ENCODE results near the gene NDST4.

NDST4 gene

GRCh38 chr4:114900934-114901333, 212.5 kb downstream of the NDST4 start:
- no peak for ATAC-seq
- TF ChIP-seq ZFP3 (CRISPR knock-in tag; IDR thresholded peaks at IDR 0.05) (no peak), PATZ1 (CRISPR knock-in tag; IDR thresholded peaks at IDR 0.05; ENCODE audit: borderline replicate concordance) (no peak), OSR1 (CRISPR knock-in tag; IDR thresholded peaks at IDR 0.05) (no peak), ZFP30 (CRISPR knock-in tag; IDR thresholded peaks at IDR 0.05) (no peak), ISL1 (CRISPR knock-in tag; IDR thresholded peaks at IDR 0.05) (no peak), ZNF565 (CRISPR knock-in tag; conservative IDR thresholded peaks at IDR 0.05; ENCODE audit: low read depth) (no peak), ZNF8 (CRISPR knock-in tag; IDR thresholded peaks at IDR 0.05) (no peak), ARNTL (CRISPR knock-in tag; IDR thresholded peaks at IDR 0.05; ENCODE audit: borderline replicate concordance, low read depth) (no peak), CSRNP3 (CRISPR knock-in tag; IDR thresholded peaks at IDR 0.05) (no peak), POU6F1 (CRISPR knock-in tag; IDR thresholded peaks at IDR 0.05; ENCODE audit: borderline replicate concordance, low read depth) (no peak), ZNF70 (CRISPR knock-in tag; IDR thresholded peaks at IDR 0.05) (no peak), TOX (CRISPR knock-in tag; IDR thresholded peaks at IDR 0.05; ENCODE audit: borderline replicate concordance) (no peak), TSHZ2 (CRISPR knock-in tag; IDR thresholded peaks at IDR 0.05) (no peak)

GRCh38 chr4:114890773-114891172, 222.6 kb downstream of the NDST4 start:
- TF ChIP-seq PPARA (CRISPR knock-in tag; IDR thresholded peaks at IDR 0.05; ENCODE audit: borderline replicate concordance): no peak
- no peak for TF ChIP-seq OSR1 (CRISPR knock-in tag; IDR thresholded peaks at IDR 0.05)
- no peak for TF ChIP-seq ZNF8 (CRISPR knock-in tag; IDR thresholded peaks at IDR 0.05)
- no peak for TF ChIP-seq TSHZ2 (CRISPR knock-in tag; IDR thresholded peaks at IDR 0.05)
- TF ChIP-seq ZNF565 (CRISPR knock-in tag; conservative IDR thresholded peaks at IDR 0.05; ENCODE audit: low read depth): no peak
- TF ChIP-seq ZC3H10 (CRISPR knock-in tag; IDR thresholded peaks at IDR 0.05): no peak
- TF ChIP-seq ISL1 (CRISPR knock-in tag; IDR thresholded peaks at IDR 0.05): no peak
- TF ChIP-seq POU6F1 (CRISPR knock-in tag; IDR thresholded peaks at IDR 0.05; ENCODE audit: borderline replicate concordance, low read depth): no peak
- TF ChIP-seq SNAI2 (CRISPR knock-in tag; IDR thresholded peaks at IDR 0.05): no peak
- TF ChIP-seq ZFP3 (CRISPR knock-in tag; IDR thresholded peaks at IDR 0.05): no peak
- no peak for TF ChIP-seq CSRNP3 (CRISPR knock-in tag; IDR thresholded peaks at IDR 0.05)
- TF ChIP-seq RARB (CRISPR knock-in tag; IDR thresholded peaks at IDR 0.05): no peak
- TF ChIP-seq TOX (CRISPR knock-in tag; IDR thresholded peaks at IDR 0.05; ENCODE audit: borderline replicate concordance): no peak
- no peak for TF ChIP-seq ARNTL (CRISPR knock-in tag; IDR thresholded peaks at IDR 0.05; ENCODE audit: borderline replicate concordance, low read depth)
- ATAC-seq: no peak

Data from SK-N-SH treated with all-trans-retinoic acid at 6 μM for 48 hours (cell line).